NCI-H1436 (cell line): ENCODE data around the gene PIBF1.
"Not testable (repeated sequence)": the region's sequence is repeated elsewhere in the genome, so short reads cannot be mapped to it uniquely, and the experiment has no call there.

Experiments used
- DNase-seq: peaks from one replicate; lab custom pipeline; 2025; lab: John Stamatoyannopoulos, UW

The PIBF1 gene

DNA sequence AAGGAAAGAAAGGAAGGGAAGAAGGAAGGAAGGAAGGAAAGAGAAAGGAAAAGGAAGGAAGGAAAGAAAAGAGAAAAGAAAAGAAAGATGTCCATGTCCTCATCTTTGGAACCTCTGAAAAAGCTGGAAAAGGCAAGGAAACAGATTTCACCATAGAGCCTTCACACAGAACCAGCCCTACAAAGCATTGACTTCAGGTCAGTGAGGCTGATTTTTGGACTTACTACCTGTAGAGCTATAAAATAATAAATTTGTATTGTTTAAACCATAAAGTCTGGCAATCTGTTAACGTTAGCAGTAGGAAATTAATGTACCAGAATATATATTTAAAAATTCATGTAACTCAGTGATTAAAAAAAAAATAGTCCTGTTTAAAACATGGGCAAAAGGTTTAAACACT lies 130.0 kb downstream of the PIBF1 start:
- DNase-seq: no peak

DNA sequence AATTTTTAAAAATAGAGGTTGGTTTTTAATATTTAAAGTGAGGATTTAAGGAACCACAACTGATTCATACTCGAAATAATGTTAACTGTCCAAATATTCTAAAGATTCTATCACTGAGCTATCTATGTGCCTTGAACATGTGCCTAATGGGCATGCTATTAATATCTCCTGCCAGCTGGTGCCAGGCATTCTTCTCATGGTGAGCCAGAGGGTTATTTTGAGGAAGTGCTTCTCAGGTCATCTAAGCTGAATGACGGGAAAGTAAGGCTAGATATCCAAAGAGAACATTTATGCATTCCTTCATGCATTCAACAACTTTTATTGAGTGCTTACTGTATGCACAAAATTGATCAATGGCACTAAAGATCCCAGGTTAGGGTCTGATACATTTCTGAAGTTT lies 138.2 kb downstream of the PIBF1 start:
- no peak for DNase-seq

DNA sequence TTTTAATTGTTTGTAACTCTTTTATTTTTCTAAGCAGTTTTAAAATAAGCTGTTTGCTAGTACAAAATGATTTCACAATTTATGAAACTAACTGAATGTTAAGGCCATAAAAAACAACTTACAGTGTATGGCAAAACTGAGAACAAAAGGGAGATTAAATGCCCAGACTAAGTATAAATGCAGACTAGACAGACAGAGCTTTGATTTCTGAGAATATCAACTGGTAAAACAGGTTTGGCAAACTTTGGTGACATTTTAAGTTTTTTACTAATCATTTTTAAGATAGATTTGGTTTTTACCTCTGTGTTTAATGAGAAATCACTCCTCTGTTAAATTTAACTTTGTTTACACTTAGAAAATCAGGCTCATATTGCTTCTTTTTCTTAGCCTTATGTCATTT lies 149.4 kb downstream of the PIBF1 start:
- DNase-seq: no peak

DNA sequence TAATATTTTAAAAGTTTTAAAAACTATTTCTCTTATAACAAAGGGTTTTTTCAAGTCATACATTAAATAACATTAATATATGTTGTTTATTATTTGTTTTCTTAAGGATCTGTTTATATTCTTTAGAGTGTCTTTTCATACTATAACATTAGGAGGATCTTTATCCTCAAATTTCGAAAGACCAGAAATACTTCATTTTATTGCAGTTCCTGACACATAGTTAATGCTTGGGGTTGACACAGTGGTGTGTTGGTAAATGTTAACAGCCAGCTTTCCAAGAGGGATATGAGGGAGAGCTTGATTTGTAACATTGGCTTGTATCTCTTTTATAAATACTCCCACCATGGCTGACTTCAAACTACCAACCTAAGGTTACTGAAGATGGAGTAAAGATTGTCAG lies 150.3 kb downstream of the PIBF1 start:
- DNase-seq: no peak

DNA sequence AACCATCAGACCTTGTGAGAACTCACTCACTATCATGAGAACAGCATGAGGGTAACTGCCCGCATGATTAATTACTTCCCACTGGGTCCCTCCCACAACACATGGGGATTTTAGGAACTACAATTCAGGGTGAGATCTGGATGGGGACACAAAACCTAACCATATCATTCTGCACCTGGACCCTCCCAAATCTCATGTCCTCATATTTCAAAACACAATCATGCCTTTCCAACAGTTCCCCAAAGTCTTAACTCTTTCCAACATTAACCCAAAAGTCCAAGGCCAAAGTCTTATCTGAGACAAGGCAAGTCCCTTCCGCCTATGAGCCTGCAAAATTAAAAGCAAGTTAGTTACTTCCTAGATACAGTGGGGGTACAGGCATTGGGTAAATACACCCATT lies 164.3 kb downstream of the PIBF1 start:
- DNase-seq: not testable (repeated sequence)

DNA sequence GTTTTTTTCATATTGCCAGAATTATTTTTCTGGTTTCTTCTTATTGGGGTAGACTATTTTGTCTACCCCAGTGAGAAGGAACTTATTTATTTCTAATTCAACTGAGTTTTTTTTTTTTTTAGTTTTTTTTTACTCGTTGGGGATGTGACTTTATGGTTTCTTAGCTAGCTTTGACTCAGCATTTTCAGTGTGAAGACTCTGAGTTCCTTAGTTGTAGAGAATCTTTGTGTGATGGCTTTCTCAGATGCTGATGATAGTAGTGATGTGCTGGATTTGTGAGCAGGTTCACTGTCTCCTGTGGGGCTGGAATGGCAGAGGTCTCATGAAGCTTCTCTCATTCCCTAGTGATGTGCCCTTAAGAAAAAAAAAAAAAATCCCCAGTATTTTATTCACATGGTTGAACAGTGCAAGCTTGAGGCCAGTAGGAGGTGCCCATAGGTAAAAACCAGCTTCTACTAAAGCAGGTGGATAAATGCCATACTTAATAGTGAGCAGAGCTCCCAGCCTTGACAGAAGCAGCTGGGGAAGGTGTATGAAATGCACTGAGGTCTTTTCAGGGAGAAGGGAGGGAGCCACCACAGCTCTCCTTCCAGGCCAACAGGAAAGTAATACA lies 170.7 kb downstream of the PIBF1 start:
- DNase-seq: no peak

DNA sequence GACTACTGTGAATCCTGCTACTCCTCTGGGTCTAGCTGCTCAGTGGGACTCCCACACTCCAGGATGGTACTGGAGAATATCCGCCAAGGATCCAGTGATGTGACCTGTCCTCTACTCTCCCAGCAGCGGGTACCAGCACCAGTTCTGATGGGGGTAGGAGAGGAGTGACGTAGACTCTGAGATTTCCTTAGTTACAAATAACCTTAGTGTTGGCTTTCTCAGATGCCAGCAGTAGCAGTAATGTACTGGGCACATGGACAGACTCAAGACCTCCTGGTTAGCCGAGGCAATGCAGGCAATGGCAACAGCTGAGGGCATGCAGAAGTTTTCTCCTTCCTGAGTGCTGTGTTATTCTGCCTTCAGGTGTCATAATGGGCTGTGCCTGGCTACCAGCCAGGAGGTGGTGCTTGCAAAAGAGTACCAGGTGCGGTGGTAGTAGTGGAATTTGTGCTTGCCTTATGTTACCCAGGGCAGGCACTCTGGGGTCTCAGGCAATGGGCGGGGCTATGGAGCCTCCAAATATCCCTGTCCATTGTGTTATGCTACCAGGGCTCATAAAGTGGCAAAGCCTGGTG lies 171.5 kb downstream of the PIBF1 start:
- DNase-seq: no peak

DNA sequence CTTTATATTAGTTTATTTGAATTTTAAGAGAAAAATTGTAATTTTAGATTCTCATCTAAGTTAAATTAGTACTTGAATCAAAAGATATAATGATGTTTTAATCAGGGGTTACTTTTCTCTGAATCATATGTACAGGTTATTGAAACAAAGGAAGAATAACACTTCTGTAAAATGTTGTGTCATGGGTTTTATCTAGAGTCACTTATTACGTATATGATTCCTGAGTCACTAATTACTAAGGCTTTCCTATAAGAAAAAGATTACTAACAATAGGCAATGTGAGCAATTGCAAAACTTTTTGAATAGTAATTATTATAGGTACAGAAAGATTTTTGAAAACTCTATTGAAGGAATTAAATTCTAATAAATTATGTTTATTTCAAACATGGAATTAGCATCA lies 177.7 kb downstream of the PIBF1 start:
- DNase-seq: no peak

DNA sequence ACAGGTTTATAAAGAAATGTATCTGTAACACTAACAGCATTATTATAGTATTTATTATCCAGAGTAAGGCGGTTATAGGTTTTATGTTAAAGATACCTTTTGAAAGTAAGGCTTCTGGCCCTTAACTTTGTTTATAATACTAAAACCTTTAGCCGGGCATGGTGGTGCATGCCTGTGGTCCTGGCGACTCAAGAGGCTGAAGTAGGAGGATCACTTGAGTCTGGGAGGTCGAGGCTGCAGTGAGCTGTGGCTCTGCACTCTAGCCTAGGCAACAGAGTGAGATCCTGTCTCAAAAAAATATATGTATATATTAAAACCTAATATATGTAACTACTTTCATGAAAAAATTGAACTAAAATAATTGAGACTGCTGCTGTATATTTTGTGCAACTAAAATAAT lies 178.2 kb downstream of the PIBF1 start:
- no peak for DNase-seq

DNA sequence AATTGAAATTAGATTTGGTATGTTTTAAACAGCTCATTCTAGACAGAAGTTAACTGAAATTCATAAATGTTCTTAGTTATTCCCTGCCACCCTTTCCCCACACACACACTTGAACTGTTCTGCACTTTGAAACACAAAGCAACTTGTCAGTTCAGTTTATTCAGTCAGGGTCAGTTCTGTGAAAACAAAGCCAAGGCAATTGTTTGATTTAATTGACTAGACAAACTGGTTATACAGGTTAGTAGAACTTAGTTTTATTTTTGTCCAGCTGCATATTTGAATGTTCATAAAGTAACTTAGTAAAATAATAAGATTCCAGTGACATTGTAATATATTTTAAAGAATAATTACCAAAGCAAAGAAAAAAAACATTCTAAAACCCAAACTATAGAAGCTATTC lies 178.6 kb downstream of the PIBF1 start:
- peak; percentile 28 for DNase-seq

DNA sequence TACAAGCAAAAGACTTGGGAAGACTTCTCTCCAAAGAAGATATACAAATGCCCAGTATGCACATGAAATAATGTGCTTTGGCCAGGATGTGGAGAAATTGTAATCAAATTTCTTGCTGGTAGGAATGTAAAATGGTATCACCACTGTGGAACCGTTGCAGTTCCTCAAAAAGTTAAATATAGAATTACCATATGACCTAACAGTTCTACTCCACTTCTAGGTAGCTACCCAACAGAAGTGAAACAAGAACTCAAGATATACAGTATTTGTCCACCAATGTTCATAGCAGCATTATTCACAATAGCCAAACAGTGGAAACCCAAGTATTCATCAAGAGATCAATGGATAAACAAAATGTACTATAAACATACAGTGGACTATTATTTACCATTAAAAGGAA lies 181.8 kb downstream of the PIBF1 start:
- DNase-seq: no peak

DNA sequence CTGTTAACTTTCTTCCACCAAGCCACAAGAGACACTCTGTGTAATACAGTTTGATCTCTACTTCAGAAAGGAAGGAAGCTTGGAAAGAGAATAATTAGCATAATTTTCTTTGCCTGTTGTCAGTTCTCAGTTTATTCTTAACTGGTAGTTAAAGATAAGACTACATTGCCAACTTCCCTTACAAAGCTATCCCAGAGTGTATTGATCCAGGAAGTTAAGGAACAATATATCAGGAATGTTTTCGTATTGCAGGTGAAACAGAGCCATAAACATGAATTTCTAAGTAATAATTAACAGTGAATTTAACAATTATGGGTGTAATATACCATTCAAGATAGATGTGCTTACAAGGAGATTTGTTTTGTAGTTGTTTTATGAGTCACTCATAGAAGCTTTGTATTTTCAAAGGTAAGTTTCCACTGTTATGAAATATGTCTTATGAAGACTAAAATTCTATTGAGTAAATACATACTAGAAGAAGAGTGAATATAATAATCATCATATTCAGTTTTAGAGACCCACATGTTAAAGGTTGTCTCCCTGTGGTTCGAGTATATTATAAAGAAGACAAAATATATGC lies 188.5 kb downstream of the PIBF1 start:
- DNase-seq: no peak

DNA sequence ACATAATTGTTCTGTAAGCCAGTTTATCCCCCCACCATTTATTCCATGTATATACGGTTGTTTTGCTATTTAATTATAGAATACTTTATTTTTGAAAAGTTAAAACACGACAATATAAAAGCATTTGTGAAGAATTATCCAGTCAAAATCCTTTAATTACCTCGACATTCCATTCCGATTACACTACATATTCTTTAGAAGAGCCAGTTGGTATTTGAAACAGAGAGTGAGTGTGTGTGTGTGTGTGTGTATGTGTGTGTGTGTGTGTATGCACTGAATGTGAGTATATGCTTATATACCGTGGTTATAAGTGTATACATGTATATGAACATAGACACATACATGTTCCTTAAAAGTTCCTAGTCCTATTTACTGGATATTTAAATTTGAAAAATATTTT lies 189.0 kb downstream of the PIBF1 start:
- no peak for DNase-seq

DNA sequence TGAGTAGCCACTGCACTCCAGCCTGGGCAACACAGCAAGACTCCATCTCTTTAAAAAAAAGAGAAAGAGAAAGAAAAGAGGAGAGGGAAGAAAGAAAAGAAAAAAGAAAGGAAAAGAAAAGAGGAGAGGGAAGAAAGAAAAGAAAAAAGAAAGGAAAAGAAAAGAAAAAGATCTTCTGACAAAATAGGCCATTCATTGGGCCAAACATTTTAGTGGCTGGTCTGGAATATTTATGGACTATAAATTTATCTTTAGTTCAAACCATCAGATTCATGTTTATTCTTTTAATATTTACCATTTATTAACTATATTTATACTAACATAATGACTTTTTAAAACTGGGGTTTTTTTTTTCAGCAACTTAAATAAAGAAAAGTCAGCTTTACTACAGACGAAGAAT lies 191.3 kb downstream of the PIBF1 start:
- no peak for DNase-seq

DNA sequence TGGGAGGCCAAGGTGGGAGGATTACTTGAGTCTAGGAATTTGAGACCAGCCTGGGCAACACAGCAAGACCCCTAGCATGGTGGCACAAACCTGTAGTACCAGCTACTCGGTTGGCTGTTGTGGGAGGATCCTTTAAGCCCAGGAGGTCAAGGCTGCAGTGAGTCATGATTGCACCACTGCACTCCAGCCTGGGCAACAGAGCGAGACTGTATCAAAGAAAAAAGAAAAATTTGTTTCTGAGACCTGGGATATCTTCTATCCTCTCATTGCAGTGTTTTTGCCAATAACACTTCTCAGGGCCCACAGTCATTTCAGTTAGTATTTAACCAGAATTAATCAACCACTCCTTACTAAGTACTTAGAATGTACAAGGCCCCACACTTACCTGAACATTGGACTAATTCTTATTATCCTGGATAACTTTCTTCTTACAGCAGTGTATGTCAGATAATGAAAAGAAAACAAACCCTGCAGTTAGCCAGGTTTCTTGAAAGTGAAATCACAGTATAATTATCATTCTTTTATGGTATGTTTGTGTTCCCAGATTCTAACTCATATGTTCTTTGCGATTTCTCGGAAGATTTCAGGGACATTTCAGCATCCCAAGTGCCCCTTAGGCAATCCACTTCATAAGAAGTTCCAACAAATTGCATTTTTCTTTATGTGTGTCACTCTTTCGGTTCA lies 201.3 kb downstream of the PIBF1 start:
- no peak for DNase-seq

DNA sequence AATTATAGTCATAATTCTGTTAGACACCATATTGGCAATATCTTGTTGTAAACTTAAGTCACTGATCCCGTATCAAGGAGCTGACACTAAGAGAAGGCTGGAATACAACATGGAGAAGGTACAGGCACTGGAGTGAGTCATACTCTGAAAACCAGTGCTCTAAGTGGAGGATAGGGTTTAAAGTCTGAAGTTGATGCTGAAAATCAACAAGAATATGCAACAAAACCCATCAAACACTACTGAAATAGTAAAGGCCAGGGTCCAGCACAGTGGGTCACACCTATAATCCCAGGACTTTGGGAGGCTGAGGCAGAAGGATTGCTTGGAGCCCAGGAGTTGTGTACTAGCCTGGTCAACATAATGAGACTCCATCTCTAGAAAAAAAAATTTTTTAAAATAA lies 203.7 kb downstream of the PIBF1 start:
- no peak for DNase-seq

DNA sequence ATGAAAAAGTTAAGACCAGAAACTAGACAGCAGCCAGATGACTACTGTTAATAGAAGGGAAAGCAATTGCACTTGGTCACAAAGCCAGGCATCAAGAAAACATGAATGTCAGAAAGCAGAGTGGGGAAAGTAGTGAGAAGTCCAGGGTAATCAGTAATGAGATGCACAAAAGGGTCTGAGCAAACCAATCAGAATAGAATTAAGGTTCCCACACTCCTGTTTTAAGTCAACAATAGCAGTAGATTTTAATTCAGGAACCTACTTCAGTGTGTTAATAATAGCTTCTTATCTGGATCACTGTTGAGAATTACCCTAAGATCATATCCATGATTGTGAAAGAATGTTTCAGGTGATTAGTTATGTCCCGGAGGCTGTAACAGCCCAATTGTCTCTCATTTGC lies 204.3 kb downstream of the PIBF1 start:
- DNase-seq: no peak

DNA sequence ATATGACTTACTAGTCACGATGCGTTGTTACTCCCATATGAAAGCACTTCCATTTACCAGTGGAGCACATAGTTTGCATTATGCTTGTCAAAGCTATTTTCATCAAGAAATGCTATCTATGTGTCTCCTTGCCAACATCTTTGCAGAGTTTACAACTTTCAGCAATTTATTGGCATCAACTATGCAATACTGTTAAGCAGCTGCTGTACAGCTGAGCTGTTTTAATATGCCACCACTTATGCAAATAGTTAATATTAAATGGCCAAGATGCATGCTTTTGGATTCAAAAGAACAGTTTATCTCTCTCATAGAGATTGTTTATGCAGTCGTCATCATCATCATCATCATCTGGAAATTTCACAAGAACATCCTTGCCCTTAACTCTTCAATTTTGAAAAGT lies 209.0 kb downstream of the PIBF1 start:
- no peak for DNase-seq

DNA sequence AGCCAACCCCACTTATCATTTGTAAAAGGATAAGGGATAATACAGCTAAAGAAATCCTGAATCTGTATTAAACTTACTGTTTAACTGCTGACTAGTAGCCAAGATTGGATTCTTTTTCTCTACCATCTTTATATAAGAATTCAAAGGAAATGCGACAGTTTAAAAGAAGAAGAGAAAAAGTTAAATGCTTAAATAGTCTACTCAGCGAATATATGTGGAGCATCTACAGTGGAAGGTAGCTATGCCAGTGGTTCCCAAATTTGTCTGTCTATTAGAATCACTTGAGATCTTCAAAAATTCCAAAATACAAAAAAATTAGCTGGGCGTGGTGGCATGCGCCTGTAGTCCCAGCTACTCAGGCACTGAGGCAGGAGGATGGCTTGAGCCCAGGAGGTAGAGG lies 216.1 kb downstream of the PIBF1 start:
- no peak for DNase-seq

DNA sequence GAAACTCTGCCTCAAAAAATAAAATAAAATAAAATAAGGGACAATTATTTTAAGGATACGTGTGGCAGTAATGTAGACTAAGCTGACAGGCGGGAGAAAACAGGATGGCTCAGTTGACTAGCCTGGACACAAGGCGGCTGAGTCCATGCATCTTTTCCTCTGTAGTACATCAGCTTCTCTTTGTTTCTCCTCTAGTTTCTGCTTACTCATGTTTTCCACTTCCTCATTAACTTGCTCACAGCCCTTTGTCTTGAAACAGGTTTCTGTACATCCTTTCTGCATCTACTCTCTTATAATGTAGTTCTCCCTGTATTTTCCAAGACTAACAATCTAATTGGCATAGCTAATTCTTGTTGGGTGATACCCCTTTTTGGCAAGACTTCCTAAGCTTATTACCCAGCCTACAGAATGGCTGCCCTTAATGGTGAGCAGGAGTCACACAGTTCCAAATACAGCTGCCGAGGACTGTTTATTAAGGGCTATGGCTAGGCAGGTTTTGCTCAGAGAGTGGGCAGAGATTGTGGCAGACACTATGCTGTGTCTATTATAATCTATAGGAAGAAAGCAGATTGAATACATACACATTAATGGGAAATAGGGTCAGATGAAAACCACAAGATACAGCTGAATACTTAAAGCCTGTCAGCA lies 218.2 kb downstream of the PIBF1 start:
- DNase-seq: peak; percentile 40

DNA sequence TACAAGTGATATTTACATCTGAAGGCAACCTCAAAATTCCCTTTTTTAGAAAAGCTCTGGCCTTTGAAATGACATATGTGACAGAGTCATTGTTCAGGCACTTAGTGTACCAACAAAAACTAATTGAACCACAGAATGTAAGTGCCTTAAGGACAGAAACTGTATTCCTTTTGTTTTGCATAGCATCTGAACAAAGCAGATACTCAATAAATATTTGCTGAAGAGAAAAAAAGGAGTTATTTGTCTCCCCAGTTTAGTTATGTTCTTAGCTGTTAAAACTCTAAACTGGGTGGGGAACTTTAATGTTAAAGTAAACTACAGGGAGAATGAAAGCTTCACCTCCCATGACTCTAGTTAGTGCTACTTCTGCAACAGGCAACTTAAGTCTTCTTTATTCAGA lies 220.0 kb downstream of the PIBF1 start:
- no peak for DNase-seq

DNA sequence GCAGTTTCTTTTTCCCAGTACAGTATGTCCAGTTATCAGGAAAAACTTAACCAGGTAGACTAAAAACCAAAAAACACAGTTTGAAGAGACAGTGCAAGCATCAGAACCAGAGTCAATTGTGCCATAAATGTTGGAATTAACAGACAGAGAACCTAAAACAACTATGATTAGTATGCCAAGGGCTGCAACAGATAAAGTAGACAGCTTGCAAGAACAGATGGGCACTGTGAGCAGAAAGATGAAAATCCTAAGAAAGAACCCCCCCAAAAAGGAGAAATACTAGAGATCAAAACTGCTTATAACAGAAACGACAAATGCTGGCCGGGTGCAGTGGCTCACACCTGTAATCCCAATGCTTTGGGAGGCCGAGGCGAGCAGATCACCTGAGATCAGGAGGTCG lies 229.8 kb downstream of the PIBF1 start:
- DNase-seq: no peak

DNA sequence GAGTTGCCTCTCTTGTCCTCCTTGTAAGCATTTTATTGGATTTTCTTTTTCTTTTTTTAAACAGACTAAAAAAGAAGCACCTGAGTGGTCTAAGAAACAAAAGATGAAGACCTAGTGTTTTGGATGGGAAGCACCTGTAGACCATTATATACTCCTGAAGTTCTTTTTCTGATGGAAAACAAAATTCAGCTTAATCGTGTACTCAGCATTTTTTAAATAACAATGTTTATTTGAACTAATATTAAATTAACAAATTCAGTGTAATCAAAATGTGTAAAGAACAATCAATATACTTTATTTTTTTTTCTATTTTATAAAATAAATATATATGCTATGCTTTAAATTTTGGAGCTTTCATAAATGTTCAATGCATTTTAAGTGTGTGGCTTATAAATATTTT lies 233.9 kb downstream of the PIBF1 start:
- DNase-seq: no peak
